Epithelial cell of prostate (primary cell): Measurements from ENCODE around the gene NRXN2.
"Not testable (repeated sequence)": the region's sequence is repeated elsewhere in the genome, so short reads cannot be mapped to it uniquely, and the experiment has no call there.

Experiments
- DNase-seq: peaks from one replicate; pipeline ENCODE4 v3.0.0-alpha.2; 2011; ENCODE audit warnings: low read depth, low spot score
- H3K27ac ChIP-seq: fragments of 450-650 bp; 2 replicates; pipeline ENCODE4 v1.5.1; 2017; ENCODE audit warnings: mild to moderate bottlenecking

The NRXN2 gene

DNA sequence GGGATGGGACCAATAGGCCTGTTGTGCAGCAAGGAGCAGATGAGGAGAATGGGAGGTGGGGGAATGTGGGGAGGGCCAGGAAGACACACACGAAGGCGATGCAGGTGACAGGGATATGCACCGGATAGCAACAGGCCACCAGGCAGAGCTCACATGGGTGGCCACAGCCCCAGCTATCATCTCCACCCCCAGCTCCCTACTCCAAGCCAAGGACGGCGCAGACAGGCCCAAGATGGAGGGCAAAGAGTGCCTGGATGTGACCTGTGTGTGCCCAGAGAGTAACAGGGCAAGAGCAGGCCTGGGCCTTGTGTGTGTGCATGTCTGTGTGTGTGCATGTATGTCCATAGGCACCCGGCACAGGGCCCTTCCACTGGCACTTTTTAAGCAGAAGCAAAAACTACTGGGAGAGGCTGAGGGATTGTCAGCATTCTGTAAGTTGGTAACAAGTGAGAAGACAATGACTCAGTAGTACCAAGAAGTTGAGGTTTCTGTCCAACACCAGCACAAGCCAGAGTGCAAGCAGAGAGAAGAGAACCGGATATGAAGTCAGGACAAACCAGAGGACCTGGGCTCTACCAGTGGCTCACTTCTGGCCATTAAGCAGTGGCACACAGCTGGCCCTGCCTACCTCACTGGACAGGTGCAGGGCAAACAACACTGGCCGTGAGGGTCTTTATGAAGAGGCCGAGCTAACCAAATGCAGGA is 36.4 kb downstream of the NRXN2 start:
- H3K27ac ChIP-seq: no peak overlapping the region
- DNase-seq: no peak

DNA sequence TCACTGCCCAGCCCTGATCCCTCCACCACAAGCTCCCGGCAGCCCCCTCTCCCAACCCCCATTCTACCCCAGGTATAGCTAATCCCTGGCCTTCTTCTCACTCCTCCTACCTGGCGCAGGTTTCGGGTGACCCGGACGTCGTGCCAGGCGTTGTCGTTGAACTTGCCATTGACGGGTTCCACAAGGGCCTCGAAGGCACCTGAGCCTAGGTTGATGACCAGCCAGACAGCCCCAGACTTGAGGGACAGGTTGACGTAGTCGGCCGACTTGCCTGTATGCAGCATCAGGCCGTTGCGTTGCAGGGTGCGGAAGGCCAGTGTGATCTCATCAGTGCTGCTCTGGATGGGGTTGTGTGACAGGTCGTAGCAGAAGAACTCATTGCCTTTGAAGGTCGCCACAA is 37.5 kb downstream of the NRXN2 start:
- DNase-seq: no peak
- no peak overlapping the region for H3K27ac ChIP-seq

DNA sequence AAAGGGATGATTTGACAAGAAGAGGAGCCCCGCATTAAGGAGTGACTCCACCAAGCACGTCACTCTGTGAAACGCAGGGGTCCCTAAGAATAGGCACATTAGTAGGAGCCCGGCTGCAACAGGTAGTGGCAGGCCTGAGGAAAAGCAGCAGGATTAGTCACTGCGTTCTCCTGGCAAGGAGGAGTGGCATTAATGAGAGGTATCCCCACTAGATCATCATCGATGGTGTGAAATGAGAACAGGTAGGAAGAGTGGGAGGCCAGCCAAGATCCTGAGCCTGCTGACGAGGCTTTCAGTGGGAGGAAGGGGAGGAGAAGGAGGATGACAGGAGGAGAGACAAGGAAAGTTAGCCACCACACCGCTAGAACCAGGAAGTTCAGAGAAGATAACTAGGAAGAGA is 38.6 kb downstream of the NRXN2 start:
- H3K27ac ChIP-seq: no peak overlapping the region
- DNase-seq: peak; percentile 89

DNA sequence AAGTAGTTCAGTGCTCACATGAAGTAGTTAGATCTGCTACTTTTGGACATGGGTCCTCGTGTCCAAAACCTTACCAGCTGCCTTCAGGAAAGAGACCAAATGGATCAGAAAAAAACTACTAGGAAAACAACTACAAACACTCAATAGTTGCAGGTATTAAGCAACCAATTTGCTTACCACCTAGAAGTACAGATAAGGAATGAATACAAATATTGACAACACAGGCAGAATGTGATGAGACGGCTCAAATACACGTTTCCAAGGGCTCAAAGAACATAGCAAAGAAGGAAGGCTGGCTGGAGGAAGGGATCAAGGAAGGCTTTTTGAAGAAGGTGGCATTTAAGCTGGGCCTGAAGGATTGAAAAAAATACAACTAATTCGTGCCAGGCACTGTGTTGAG is 41.8 kb downstream of the NRXN2 start:
- no peak for DNase-seq
- no peak overlapping the region for H3K27ac ChIP-seq

DNA sequence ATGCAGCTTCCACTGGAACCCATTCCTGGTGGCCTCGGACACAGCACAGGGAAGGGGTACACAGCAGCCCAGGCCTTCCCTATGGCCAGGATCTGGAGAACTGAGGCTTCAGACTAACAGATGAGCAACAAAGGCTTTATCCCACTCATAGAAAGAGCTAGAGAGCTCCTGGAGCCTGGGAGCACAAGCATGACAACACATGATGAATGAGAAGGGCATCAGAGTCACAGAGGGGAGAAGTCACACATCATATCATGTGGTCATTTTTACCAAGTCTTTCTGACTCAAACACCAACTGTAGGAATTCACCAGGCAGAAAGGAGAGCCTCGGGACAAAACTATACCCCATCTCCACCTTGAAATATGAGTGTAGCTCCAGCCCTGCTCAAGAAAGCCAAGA is 43.2 kb downstream of the NRXN2 start:
- H3K27ac ChIP-seq: no peak overlapping the region
- no peak for DNase-seq

DNA sequence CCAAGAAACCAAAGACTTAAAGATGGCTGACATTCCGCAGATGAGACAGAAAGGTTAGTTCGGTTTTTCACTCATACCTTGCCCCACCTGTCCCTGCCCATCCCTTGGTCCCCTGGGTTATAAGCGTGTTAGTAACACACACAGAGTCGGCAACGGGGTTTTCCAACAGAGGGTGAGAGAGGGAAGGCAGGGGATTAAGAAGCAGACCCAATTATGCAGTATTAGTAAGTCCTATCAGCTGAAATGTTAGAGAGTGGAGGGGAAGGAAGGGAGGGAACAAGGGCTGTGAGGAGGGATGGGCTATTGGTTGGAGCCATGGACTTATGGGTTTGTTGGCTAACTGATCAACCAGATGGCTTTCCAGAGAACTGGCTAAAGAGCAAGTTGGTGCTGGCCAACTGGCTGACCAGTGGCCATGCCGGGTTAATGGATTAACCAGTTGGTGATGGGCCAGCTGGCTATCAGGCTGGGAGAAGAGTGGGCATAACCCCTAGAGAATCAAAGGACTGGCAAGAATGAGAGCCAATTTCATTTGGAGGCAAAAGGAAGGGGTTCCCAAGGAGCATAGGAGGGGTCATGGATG is 45.5 kb downstream of the NRXN2 start:
- no peak overlapping the region for H3K27ac ChIP-seq
- DNase-seq: no peak

DNA sequence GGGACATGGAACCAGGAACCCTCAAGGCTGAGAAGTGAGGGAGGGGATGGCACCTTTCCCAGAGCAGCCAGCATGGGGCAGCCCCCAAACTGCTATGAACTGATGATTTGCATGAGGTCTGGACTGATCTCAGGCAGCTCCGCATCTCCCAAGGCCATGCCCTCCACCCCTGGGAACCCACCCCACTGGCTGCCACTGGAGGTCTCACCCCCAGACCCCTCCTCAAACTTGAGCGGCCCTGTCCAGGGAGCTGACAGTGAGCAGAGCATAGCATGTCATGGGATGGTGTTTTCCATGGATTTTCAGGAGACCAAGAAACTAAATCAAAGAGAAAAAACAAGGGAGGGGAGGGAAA is 46.8 kb downstream of the NRXN2 start:
- DNase-seq: no peak
- no peak overlapping the region for H3K27ac ChIP-seq

DNA sequence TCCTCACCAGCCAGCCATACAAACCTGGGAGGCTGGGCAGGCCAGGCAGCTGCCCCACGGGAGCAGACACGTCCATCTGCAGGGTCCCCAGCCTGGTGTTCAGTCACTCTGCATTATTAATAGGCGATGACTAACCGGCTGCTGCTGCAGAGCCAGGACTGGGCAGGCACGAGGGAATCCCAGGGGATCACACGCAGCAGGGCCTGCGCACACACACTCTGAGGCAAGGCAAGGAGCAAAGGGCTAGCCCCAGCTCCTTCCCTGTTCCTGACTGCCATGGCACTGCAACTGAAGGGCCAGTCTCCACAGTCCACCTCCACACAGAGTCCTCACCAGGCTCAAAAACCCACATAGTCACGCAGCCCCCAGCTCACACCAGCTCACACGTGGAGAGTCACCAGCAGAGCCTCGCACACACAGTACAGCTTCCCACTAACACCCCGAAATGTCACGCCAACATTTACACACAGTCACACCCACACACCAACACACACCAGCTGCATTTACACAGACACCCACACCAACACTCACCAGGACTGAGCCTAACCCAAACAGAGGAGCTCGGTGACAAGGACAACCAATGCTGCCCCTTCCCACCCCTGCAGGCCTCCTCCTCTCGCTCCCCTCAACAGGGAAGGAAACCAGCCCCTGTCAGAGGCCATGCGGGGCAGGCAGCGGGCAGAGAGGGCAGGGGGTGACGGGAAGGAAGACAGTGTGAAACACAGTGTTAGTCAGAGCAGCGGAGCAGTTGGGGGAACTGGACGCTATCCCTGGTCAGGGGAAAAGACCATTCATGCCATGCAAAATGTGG is 47.3 kb downstream of the NRXN2 start:
- DNase-seq: no peak
- no peak overlapping the region for H3K27ac ChIP-seq

DNA sequence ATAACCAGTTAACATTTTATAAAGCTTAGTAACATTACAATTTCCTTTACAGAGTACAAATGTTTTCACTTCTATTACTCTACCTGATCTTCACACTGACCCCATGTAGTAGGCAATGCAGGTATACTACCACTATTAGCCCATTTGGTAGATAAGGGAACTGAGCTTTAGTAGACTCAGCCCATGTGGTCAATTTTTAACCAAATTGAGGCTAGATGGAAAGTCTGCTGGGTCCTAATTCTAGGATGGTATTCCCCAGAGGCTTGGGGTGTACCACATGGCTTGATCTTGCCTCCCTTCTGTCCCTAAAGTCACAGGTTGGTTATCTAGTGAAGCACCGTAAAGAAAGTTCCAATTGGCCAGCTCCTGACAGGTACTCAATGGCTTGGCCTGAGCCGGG is 48.2 kb downstream of the NRXN2 start:
- H3K27ac ChIP-seq: no peak overlapping the region
- DNase-seq: no peak

DNA sequence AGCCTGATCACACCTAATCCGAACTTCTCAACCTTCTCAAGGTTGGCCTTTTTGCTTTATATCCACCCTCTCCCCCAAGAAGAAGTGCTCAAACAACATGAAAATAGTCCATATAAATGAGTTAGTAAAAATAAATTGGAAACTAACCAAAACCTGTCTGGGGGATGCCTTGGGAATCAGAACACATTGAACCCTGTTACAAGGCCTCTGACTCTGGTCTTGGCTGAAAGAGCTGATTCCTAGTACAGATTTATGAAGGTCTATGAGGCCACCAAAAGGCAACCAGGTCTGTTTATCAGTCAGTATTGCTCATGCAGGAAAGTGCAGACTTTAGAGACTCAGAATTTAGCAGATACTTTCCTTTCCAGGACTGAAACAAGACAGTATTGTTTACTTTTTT is 49.7 kb downstream of the NRXN2 start:
- no peak for DNase-seq

DNA sequence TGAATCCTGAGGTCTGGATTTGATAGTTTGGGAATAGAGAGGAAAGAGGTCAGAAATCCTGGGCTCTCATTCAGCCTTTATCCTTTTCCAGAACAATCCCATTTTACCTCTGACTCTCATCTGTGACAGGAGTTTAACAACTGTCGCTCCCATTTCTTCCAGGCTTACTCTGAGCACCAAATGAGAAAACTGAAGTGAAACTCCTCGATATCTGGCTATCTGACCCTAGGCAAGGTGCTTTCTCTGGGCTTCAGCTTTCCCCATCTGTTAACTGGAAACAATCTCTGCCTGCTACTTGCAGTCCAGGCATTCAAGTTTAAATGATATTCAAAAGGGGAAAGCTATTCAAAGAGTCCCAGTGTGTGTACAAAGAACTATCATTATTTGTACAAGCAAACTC is 50.1 kb downstream of the NRXN2 start:
- no peak for DNase-seq
- no peak overlapping the region for H3K27ac ChIP-seq

More for the DNA sequence above, 49.7 kb downstream of the NRXN2 start:
- H3K27ac ChIP-seq: no peak overlapping the region

DNA sequence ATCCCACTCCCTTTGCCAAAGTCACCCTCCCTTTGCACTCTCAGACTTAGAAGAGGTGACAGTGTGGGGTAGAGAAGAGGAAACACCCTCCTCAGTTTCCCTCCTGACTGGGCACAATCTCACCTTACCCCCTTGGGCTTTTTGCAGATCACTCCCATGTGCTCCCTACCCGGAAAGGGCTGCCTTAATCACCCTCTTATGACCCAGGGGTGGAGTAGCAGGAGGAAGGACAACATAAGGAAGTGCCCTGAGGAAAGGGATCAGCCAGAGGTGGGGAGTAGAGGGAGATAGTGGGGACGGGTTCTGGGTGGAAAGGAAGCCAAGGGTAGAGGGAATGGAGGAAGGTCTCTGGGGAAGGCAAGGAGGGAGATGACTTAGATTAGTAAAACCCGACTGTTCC is 52.0 kb downstream of the NRXN2 start:
- no peak overlapping the region for H3K27ac ChIP-seq
- DNase-seq: no peak

DNA sequence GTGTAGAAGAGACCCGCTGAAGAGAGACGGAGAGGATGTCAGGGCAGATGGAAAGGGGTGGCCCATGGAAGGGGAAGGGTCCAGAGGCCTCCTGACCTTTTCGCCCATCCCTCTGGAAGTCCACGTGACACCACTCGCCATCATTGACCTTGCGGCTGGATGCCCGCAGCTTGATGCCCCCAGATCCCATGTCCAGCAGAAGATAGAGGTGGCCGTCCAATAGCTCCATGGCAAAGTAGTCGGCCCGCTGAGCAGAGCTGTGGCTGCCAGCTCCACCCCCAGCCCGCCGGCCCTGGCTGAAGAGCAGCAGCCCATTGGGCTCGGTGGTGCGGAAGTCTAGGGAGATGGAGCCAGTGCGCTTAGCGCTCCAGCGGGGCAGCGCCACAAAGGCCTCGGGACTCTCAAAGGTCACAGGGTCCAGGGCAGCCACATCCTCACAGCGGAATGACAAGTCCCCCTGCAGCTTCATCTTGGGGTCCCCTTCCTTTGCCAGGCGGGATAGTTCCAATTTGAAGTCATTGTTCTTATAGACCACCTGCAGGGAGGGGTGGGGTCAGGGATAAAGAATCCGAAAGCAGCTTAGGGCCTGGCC is 55.7 kb downstream of the NRXN2 start:
- DNase-seq: no peak
- H3K27ac ChIP-seq: no peak overlapping the region

DNA sequence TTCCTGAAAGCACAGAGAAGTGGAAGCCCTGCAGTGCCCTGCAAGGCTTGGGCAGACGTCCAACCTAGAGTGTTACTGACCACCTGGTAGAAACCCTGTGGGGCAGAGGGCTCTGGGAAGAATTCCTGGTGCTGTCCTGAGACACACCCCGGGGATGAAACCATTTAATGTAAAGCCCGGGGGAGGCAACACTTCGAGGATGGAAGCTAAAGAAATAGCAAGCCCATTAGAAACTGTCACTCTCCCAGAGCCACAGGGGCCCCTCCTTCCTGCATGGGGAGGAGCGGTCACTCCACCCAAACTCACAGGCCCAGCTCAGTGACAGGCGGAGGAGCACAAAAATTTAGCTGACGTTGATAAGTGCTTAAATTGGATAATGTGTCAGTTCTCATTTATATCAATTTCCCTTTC is 57.6 kb downstream of the NRXN2 start:
- H3K27ac ChIP-seq: no peak overlapping the region
- no peak for DNase-seq

DNA sequence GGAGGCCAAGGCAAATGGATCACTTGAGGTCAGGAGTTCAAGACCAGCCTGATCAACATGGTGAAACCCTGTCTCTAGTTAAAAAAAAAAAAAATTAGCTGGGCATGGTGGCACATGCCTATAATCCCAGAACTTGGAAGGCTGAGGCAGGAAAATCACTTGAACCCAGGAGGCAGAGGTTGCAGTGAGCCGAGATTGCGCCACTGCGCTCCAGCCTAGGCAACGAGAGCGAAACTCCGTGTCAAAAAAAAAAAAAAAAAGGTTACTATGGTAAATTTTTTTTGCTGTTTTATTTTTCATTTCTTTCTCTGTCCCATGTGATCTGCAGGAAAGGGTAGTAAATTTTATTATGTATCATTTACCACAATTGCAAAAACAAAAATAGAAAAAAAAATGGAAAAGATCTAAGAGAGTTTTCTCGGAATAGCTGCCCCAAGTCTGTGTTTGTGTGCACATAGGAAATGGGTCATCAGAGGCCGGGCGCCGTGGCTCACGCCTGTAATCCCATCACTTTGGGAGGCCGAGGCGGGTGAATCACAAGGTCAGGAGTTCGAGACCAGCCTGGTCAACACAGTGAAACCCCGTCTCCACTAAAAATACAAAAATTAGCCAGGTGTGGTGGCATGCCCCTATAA is 58.6 kb downstream of the NRXN2 start:
- H3K27ac ChIP-seq, DNase-seq: not testable (repeated sequence)

DNA sequence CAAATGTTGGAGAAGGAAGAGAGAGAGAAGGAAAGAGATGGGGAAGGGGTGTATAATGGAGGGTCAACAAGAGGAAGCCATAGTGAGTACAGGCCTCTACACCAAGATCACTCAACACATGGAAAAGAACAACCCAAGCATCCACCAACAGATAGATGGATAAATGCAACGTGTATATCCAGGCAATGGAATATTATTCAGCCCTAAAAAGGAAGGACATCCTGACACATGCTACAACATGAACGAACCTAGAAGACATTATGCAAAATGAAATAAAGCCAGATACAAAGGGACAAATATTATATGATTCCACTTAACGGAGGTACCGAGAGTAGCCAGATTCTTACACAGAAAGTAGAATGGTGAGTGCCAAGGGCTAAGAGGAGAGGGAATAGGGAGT is 59.3 kb downstream of the NRXN2 start:
- DNase-seq: no peak
- H3K27ac ChIP-seq: no peak overlapping the region

DNA sequence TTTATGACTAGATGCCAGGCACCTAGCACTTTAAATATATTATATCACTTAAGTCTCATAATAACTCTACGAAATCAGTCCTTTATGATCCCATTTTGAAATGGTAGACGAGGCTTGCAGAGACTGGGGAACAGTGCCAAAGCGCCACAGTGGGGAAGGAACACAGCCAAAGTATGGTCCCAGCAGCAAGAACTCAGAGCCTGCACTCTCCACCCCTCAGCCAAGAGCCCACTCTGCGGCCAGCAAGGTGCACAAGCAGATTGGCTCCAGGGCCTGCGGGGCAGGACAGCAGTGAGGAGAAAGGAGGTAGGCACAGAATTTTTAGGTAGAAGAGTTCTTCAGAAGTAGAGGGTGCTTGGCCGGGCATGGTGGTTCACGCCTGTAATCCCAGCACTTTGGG is 61.4 kb downstream of the NRXN2 start:
- DNase-seq: no peak
- H3K27ac ChIP-seq: no peak overlapping the region

DNA sequence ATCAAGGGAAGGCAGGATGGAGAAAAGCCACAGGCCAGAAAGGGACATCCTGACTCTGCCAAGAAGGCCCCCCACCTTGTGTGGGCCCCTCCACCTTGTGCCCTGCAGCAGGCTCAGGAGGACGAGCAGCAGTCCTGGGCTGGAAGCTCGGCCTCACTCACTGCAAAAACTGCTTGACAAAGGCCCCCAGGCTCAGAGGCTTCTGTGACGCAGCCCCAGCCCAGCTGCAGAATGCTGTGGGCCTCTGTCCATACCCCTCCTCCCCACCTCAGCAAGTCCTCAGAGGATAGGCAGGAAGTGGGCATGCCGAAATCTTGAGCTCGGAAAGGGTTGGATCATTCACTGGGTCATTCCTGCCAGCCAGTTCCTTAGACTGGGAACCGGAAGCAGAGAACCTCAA is 61.9 kb downstream of the NRXN2 start:
- no peak overlapping the region for H3K27ac ChIP-seq
- no peak for DNase-seq

DNA sequence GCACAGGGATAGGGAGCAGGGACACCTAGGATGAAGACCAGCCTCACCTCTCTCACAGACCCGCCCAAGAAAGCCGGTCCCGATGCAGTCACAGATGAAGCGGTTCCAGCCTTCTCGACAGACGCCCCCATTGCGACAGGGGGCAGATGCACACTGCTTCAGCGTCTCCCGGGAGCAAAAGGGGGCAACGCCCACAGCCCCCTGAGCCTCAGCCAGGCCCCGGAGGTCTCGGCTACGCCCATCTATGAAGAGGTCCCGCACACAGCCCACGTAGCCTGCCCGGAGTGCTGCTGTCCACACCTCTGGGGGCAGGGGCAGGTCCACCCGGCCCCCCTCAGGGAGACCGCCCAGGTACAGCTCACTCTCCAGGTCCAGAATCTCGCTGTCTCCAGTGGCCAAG is 62.3 kb downstream of the NRXN2 start:
- DNase-seq: no peak
- no peak overlapping the region for H3K27ac ChIP-seq

DNA sequence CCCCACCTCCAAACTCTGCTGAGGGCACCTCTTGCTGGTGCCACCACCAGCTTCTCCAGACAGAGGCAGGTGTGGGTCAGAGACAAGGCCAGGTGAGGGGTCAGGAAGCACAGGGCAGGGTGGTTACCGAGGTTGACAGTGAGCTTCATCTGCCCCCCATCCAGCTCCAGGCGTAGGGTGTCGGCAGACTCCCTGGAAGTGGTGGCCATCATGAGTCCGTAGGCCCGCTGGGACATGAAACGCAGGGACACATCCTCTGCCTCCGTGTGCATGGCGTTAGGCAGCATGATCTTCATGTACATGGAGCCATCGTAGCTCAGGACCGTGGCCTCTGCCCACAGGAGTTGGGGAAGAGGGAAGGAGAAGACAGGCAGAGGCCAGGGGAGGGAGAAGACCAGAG is 62.8 kb downstream of the NRXN2 start:
- no peak for DNase-seq

More for the DNA sequence above, 62.8 kb downstream of the NRXN2 start:
- peak overlapping the region; percentile 81 for H3K27ac ChIP-seq
